GM08714 (cell line): ENCODE results near the gene MTG1.
"Not testable (repeated sequence)": the region's sequence is repeated elsewhere in the genome, so short reads cannot be mapped to it uniquely, and the experiment has no call there.

Experiments used
- H3K4me3 ChIP-seq: fragments of 200-500 bp; sonication (Bioruptor generic); 2 replicates; pipeline ENCODE4 v1.5.1; 2014; ENCODE audit warnings: mild to moderate bottlenecking, low read length, inconsistent platforms
- ZNF274 ChIP-seq: IDR thresholded peaks from 2 replicates; pipeline ENCODE4 v1.6.1; 2012; ENCODE audit warnings: mild to moderate bottlenecking, low read depth, low read length

Gene MTG1

GRCh38 chr10:133415752-133416151 is 21.8 kb downstream of the MTG1 start:
- TF ChIP-seq ZNF274: no peak
- no peak overlapping the region for H3K4me3 ChIP-seq

GRCh38 chr10:133418289-133418993 is 24.5 kb downstream of the MTG1 start:
- no peak for TF ChIP-seq ZNF274
- H3K4me3 ChIP-seq: no peak overlapping the region

DNA sequence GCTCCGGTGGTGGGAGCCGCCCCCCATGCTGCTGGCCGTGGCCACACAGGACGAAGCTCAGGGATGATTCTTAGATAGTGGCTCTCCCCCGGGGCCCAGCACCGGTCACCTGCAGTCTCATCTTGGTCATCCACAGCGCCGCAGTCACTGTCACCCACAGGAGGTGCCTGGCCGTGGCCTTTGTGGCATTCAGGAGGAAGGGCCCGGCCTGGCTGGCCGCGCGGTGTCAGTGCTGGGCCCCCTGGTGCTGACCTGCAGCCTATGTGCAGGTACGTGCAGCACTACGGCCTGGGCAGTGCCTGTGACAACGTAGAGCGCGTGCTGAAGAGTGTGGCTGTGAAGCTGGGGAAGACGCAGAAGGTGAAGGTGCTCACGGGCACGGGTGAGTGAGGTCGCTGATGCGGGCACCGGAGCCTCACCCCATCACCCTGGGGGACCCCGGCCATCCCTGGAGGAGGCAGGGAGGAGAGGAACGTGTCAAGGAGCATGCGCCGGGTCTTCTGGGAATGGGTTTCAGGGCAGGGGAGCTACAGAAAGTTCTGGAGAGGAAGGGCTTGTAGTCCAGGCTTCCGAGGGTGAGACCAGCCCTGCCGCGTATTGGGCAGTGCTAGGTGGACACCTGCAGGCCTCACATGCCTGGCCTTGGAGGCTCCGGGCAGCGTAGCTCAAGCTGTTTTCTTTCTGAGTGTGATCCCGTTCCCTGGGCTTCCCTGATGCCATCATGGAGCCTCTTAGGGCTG is 25.4 kb downstream of the MTG1 start:
- no peak for TF ChIP-seq ZNF274

DNA sequence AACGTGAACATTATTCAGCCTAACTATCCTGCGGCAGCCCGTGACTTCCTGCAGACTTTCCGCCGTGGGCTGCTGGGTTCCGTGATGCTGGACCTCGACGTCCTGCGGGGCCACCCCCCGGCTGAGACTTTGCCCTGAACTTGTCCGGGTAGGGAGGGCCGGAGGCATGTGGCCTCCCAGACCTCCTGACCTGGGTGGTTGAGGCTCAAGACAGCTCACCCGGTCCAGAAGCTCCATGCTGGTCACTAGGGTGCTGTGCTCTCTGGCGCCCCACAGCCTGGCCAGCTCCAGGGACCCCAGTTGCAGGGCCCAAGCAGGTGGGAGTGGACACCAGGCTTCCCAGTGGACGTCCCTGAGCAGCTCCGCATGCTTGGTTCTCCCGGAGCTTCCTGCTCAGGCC is 26.1 kb downstream of the MTG1 start:
- H3K4me3 ChIP-seq: no peak overlapping the region
- TF ChIP-seq ZNF274: no peak

More for the DNA sequence above, 25.4 kb downstream of the MTG1 start:
- H3K4me3 ChIP-seq: no peak overlapping the region

- no peak for TF ChIP-seq ZNF274
These were observed 26.6 kb downstream of the MTG1 start for GRCh38 chr10:133420579-133420978.

GRCh38 chr10:133421336-133422222 is 27.6 kb downstream of the MTG1 start:
- no peak for TF ChIP-seq ZNF274
- no peak overlapping the region for H3K4me3 ChIP-seq

More at GRCh38 chr10:133420579-133420978, 26.6 kb downstream of the MTG1 start:
- H3K4me3 ChIP-seq: no peak overlapping the region

DNA sequence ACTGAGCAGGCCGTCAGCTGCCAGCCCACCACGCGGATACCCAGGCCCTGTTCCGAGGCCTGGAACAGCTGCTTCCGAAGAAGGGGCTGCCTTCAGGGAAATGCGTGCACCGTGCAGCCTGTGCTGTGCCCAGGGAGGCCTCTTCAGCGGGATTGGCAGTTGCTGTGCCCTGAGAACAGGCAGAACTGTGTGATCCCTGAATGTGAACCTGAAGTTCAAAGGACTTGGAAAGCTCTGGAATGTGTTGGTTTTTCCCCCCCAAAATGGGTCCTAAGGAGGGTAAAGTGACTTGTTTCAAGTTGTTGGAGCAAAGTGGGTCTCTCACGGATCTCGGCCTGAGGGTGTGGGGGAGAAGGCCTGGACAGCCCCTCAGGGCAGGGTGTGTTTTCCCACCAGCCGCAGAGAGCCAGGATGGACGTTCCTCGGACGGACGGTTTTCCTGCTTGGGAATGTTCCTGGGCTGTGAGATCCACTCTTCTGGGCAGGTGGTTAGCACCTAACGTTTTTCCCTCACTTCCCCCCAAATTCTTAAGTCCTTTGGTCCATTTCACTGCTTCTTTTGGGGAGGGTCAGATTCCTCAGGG is 28.4 kb downstream of the MTG1 start:
- TF ChIP-seq ZNF274: no peak
- H3K4me3 ChIP-seq: no peak overlapping the region

DNA sequence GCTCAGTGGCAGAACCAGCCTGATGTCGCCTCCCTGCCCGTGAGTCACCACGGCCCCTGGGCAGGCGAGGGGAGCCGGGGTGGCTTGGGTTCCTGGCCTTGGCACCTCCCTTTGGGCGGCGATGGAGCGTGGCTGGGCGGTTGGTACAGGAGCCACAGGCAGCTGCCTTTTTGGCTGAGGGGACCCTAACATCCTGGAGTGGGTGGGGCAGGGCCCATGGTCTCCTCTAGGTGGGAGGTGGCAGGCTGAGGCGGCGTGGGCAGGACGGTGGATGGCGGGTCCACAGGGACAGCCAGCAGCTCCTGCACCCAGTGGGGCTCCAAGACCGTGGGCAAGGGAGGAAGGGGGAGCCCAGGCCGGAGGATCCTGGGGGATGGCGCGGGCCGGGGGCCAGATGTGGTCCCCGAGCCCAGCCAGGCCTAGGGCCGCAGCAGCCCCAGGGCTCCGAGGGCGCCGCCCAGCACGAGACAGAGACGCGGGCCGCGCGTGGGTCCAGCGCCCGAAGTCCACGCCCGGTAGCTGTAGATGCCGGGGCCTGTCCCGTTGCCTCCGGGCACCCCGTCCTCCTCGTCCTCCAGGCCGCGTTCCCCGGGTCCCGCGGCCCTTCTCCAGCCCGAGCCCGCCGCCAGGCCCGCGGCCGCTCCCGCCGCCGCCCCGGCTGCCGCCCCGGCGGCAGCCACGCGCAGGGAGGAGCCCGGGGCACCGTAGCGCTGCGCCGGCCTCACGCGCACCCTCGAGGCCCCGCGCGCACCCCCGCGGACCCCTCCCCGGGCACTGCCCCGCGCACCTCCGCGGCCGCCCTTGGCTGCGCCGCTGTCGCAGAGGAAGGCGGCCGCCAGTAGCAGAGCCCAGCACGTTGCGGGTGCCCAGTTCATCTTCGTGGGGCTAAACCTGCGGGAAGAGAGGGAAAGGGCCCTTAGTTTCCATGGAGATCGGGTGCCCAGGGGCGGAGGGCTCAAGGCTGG is 29.1 kb downstream of the MTG1 start:
- no peak for TF ChIP-seq ZNF274
- H3K4me3 ChIP-seq: no peak overlapping the region

- H3K4me3 ChIP-seq: not testable (repeated sequence)
These were observed 30.1 kb downstream of the MTG1 start for GRCh38 chr10:133424102-133424501.

DNA sequence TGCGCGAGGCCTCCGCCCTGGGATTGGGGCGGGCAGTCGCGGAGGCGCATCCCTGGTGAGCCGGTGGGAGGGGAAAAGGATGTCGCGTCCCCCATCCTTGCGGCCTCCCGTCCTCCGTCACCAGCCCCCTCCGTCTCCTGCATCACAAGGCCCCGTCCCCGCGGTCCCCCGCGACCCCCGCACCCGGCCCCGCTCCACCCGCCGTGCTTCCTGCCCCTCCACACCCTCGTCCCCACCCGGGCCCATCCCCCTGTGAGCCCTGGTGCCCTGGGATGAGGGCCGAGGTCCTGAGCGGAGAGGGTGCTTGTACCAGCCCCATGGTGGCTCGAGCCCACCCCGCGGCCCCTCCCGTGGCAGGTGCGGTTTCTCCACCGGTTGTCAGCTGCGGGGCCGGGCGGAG is 30.6 kb downstream of the MTG1 start, which contains the start of gene SPRN:
TSS of gene SPRN (minus strand) at position 25 of the 400 bp plus-strand sequence. CDS start 944 bp downstream, outside the sequence.
- not testable (repeated sequence) for H3K4me3 ChIP-seq

DNA sequence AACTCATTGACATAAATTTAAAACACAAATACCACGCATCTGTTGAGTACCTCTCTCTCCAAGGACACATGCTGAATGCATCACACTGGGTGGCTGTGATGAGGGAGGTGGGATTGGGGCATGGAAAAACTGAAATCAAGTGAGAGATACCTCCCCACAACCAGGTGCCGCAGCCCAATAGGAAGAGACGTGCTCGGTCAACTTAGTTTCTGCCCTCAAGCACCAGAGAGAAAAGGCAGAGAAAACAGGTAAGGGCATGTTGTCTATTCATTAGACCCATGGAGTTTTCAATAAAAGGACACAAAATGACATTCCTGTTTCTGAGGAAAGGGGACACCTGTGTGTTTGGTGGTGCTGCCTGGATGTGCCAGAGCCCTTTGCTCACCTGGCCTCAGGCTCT is 35.6 kb downstream of the MTG1 start:
- not testable (repeated sequence) for H3K4me3 ChIP-seq

DNA sequence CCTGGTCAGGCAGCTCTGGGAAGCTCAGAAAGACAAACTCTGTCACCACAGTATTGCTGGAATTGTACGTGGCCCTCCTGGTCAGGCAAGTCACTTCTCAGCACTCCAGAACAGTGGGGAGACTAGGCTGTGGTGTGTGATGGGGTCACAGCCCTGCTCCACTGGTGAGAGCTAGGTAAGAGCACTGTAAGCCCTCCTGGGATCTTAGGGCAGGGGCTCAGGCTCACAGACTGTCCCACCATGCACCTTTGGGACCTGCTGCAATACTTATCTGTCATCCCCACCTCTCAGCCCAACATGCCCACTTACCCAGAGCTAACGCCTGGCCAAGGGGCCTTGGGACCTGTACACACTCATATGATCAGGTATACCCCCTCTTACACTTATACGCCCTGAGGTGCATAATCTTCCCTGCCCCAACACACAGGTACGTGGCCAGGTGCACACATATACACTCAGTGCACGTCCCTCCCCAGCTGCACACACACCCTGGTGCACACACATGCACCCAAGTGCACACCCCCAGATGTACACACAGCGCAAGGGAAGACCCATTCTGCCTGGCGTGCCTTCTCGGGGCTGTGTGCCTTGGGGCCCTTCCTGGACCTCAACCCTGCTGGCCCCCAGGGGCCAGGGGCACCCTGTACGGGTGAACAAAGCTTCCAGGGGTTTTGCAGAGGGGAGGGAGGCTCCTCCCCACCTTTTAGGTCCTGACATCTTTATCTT is 38.1 kb downstream of the MTG1 start:
- H3K4me3 ChIP-seq: not testable (repeated sequence)

- H3K4me3 ChIP-seq: not testable (repeated sequence)
These were observed 38.8 kb downstream of the MTG1 start for GRCh38 chr10:133432789-133433188.
